Measurements from ENCODE around the gene ZNF416.

ZNF416 gene

DNA sequence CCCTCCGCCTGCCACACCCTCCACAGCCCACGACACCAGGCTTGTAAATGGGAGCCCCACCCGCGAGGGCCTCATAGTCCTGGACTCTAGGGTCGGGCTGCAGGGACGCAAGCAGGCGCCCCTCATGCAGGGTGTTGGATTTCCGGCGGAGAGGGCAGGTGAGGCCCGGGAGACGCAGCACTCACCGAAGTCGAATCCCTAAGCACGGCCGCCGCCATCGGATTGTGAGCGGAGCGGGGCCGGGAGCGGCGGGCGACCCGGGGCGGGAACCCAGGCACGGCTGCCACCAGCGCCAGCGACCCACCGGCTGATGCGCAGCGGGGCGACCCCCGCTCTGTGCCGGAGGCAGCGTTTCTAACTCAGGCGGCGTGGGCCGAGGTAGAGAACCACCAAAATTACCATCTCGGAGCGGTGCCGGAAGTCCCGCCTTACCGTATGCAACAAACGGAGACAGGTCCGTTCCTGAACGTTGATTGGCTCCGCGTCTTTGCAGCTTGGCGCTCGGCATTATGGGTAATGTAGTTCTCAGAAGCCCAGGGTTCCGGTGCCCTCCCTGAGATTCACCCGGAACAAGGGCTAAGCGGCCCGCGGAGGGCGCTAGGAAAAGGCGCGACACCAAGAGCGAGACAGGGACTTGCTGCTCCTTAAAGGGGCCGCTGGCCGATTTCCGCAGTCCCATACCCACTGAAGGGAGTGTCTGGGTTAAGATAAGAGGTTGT is at the start of gene ZNF416:
ZNF416 (minus strand) TSS at position 425 of the 719 bp plus-strand sequence; CDS start at position 218, 207 bp downstream.
- DNase-seq (ENCODE audit: low read depth in 2 of 2), result peak; percentile 78 to 89

DNA sequence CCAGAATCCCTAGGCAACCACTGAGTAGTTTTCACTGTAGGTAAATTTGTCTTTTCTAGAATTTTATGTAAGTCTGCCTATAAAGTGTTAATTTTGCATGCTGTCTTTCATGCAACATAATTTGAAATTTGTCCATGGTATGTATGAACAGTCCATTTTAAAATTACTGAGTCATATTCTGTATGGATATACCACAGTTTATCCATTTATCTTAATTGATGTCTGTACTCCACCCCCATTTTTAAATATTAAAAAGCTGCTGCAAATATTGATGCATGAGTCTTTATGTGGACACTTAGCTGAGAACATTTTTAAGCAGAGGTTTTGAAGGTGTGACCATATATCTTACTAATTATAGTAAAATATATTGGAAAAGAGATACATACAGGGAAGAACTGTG is 44.4 kb upstream of the ZNF416 start:
- DNase-seq (ENCODE audit: low read depth in 2 of 2), result no peak

DNA sequence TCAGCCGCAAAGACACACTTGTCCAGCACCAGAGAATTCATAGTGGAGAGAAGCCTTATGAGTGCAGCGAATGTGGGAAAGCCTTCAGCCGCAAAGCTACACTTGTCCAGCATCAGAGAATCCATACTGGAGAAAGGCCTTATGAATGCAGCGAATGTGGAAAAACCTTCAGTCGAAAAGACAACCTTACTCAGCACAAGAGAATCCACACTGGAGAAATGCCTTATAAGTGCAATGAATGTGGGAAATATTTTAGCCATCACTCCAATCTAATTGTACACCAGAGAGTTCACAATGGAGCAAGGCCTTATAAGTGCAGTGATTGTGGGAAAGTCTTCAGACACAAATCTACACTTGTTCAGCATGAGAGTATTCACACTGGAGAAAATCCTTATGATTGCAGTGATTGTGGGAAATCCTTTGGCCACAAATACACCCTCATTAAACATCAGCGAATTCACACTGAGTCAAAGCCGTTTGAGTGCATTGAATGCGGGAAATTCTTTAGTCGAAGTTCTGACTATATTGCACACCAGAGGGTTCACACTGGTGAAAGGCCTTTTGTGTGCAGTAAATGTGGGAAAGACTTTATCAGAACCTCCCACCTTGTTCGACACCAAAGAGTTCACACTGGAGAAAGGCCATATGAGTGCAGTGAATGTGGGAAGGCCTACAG is 42.1 kb upstream of the ZNF416 start:
- no peak for DNase-seq (ENCODE audit: low read depth in 2 of 2)

DNA sequence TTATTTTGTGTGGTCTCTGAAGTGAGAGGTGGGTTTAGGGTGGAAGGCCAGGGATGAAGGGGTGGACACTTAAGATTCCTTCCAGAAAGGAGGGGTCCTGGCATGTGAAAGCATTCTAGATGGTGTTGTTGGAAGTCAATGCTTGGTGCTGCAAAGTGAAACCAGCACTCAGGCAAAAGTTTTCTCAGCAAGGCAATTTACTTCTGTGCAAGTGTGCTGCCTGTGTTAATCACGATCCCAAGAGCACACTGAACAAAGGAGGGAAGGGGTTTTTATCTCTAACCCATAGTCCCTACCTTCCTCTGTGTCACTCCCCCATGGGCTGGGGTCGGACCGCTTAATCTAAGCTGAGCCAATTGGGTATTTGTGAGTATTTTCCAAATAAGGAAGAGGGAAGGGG is 36.6 kb upstream of the ZNF416 start:
- DNase-seq (ENCODE audit: low read depth in 2 of 2), result no peak

DNA sequence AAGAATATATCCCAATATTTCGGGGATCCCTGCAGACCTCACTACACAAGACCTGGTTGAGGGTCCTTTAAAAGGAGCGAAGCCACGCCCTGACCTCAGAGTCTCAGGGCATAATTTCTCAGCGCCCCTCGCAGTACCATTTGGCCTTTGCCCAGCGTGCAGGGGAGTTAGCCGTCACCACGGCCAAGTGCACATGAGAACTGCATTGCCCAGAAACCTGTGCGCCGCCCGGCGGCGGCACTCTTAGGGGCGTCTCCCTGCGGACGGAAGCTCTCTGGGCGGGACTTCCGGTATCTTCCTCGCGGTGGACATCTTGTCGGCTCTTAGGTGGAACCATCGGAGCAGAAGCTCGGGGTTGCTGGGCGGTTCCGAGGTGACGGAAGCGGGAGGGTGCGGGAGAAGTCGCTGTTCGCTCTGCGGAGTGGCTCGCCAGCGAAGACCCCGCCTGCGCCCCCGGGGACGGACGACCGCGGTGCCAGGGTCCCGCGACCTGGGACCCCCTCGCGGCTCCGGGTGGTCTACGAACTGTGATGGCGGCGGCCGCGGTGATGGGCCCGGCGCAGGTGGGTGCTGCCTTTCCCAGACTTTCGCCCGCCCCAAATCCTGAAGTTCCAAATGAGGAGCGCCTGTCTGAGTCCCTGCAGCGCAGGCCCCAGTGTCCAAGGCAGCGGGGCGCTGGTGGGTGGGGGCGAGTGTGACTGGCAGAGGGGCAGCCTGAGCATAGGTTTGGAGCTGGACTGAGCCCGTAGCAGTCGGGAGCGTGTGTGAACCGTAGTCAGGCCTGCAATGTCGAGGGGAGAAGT is 35.4 kb upstream of the ZNF416 start, which contains the start of gene ZNF134:
ZNF134 (plus strand) TSS at position 302 of the 803 bp plus-strand sequence. CDS start 5,227 bp downstream, outside the sequence.
- peak; percentile 68 to 79 for DNase-seq (ENCODE audit: low read depth in 2 of 2)

DNA sequence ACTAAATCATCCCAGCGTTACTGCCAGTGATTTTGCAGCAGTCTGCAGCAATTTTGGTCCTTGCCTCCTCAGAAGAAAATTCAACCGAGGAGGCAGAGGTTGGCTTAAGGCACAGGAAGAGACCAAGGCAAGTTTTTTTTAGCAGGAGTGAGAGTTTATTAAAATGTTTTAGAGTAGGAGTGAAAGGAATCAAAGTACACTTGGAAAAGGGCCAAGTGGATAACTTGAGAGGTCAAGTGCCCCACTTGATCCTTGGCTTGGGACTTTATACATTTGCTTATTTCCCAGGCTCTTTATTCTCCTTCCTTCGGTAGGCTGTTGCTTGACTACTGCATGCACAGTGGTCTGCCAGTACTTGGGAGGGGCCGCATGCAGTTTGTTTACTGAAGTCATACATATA is 32.4 kb upstream of the ZNF416 start:
- DNase-seq (ENCODE audit: low read depth in 2 of 2), result no peak

DNA sequence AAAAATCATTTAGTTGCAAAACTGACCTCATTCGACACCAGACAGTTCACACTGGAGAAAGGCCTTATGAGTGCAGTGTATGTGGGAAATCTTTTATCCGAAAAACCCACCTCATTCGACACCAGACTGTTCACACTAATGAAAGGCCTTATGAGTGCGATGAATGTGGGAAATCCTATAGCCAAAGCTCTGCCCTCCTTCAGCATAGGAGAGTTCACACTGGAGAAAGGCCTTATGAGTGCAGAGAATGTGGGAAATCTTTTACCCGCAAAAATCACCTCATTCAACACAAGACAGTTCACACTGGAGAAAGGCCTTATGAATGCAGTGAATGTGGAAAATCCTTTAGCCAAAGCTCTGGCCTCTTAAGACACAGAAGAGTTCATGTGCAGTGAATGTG is 28.2 kb upstream of the ZNF416 start:
- no peak for DNase-seq (ENCODE audit: low read depth in 2 of 2)

DNA sequence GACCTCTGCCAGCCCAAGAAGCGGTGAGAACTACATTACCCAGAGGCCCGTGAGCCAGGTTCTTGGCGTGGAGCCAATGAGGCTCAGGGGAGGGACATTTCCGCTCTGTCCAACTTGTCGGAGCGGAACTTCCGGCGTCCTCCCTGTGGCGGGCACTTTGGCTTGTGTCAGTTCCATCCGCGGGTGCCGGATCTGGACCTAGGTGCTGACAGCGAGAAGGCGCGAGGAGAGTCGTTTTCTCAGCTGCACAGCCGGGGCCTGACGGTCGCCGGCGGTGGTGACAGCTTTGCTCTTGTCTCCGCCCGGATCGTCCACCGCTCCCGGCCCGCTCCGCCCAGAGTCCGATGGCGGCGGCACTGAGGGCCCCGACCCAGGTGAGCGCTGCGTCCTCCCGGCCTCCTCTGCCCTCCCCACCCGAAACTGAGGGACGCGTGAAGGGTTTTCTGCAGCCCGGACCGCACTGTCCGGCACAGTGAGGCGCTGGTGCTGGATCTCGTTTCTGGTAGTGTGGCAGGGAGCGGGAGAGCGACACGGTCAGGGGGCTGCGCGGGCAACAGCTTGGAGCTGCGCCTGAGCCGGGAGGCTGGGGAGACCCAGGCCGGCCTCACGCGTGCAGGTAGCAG is 21.2 kb upstream of the ZNF416 start, which contains the start of gene ZNF530:
ZNF530 (plus strand) TSS at position 125 of the 623 bp plus-strand sequence. CDS start 4,461 bp downstream, outside the sequence.
- peak; percentile 59 to 75 for DNase-seq (ENCODE audit: low read depth in 2 of 2)

DNA sequence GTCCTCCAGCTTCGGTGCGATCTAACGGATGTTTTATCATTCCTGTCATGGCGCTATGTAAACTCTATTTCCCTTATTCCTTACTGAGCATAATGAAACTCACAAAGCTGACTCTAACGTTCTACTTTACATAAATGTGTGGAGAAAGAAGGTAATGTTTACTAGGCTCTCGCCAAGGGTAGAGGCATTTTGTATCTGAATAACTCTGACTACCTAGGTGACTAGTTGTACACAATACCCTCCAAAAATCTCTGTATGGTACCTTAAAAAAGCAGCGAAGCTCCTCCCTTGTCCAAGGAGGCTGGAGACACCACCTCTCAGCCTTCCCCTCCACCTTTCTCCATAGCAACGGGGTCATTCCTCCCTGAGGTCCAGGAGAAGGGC is 20.7 kb upstream of the ZNF416 start:
- DNase-seq (ENCODE audit: low read depth in 2 of 2), result no peak

DNA sequence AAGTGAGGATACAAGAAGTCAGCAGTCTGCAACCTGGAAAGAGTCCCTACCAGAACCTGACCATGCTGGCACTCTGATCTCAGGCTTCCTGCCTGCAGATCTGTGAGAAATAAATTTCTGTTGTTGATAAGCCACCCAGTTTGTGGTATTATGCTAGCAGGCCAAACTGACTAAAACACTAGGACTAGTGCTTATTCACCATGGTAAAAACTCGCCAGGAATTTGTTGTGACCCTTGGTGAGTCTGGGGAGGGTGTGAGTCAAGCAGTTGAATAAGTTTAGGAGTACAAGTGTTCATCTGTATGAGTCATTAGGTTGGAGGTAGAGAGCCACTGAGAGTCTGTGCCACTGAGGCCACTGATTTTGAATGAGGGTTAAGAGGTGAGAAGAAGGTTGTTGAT is 8.8 kb upstream of the ZNF416 start:
- no peak for DNase-seq (ENCODE audit: low read depth in 2 of 2)

DNA sequence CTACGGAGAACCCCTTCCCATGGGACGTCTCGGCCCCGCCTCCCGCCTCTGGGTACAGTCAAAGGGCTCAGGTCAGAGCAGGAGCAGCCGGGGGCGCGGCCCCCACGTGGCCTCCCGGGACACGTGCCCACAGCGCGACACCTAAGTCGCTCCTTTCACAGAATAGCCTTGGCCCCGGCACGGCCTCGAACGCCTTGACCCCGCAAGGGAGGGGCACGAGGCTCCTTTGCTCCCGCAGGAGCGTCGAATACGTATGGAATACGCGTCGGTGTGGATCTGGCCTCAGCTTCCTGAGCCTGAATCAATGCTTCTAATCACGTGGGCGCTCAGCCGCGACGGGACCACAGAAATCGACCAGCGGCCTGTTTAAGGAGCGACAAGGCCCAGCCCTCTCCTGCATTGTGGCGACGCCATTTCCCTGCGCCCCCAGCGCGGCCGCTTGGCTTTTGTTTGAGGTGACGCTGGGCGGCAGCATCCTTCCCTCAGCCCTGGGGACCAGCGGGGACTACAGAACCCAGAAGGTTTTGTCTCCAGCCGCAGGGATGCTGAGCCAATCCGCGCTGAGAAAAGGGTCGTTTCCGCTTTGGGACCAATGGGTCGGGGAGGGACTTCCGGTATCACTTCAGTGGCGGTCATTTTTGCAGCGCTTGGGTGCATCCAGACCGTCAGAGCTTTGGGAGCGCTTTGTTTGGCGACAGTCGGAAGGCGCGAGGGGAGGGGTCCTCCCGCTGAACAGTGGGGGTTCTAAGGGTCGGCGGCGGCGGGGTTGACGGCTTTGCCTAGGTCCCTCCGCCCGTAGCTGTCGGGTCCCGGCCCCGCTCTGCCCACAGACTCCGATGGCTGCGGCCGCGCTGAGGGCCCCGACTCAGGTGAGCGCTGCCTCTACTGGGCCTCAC is 5.1 kb upstream of the ZNF416 start, which contains the start of gene ZIK1:
ZIK1 (plus strand) TSS at position 625 of the 896 bp plus-strand sequence; CDS start at position 837, 212 bp downstream.
- peak; percentile 58 to 67 for DNase-seq (ENCODE audit: low read depth in 2 of 2)

DNA sequence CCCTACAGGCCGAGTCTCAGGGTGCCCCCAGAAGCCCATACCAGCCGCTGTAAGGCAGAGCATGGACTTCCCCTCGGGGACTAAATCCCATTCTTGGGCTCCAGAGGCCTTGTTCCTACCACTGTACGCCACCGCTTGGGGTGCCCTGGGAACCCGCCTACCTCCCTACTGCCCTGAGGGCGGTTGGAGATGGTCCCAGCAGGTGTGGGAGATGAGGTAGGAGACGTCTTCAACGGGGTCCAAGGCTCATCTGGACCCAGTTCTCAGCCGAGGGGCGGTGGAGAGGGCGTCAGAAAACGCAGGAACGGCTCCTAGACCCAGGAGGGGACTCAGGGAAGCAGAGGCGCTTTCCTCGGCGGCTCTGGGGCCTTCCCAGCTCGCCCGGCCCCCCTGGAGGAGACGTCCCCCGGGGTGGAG is 4.4 kb upstream of the ZNF416 start:
- DNase-seq (ENCODE audit: low read depth in 2 of 2), result no peak

DNA sequence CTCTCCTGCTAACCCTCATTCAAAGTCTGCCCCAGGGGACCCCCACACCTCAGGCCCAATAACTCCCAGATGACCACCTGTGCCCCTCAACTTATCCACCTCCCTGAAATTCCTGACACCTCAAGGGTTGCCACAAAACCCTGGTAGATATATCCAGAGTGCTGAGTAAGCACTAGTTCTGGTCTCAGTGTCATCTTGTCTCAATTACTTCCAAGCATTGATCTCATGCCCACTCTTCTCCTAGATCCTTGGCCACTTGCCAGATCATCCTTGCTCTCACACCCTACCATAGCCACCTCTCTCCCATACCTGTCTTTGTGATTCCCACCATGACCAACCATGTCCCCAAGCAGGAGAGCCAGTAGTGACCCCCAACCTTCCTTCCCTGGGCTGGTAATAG is 2.0 kb downstream of the ZNF416 start:
- no peak for DNase-seq (ENCODE audit: low read depth in 2 of 2)

DNA sequence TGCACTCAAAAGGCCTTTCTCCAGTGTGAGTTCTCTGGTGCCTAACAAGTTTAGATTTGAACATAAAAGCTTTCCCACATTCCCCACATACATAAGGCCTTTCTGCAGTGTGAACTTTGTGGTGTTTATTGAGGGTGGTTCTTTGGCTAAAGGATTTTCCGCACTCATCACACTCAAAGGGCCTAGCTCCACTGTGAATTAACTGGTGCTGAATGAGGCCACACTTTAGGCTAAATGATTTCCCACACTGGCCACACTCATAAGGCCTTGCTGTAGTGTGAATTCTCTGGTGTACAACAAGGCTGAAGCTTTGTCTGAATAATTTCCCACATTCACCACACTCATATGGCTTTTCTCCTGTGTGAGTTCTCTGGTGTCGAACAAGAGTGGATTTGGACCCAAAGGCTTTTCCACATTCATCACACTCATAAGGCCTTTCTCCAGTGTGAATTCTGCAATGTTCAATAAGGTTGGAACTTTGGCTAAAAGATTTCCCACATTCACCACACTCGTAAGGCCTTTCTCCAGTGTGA is 6.2 kb downstream of the ZNF416 start:
- DNase-seq (ENCODE audit: low read depth in 2 of 2), result no peak

DNA sequence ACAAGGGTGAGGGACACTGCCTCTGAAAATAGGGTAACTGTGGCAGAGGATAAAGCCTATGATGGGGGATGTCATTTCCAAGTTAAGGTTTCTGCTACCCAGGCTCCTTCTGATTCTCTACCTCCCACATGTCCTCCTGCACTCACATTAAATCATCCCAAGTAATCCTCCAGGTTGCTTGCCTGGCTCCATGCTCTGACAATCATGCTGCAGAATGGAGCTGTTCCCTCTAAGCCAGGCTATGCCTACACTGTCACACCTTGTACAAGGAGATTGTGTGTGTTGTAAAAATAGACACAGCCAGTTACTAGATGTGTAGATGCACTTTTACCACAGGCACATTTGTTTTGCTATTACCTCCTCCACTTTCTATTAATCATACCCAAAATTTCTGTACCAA is 8.0 kb downstream of the ZNF416 start:
- no peak for DNase-seq (ENCODE audit: low read depth in 2 of 2)

DNA sequence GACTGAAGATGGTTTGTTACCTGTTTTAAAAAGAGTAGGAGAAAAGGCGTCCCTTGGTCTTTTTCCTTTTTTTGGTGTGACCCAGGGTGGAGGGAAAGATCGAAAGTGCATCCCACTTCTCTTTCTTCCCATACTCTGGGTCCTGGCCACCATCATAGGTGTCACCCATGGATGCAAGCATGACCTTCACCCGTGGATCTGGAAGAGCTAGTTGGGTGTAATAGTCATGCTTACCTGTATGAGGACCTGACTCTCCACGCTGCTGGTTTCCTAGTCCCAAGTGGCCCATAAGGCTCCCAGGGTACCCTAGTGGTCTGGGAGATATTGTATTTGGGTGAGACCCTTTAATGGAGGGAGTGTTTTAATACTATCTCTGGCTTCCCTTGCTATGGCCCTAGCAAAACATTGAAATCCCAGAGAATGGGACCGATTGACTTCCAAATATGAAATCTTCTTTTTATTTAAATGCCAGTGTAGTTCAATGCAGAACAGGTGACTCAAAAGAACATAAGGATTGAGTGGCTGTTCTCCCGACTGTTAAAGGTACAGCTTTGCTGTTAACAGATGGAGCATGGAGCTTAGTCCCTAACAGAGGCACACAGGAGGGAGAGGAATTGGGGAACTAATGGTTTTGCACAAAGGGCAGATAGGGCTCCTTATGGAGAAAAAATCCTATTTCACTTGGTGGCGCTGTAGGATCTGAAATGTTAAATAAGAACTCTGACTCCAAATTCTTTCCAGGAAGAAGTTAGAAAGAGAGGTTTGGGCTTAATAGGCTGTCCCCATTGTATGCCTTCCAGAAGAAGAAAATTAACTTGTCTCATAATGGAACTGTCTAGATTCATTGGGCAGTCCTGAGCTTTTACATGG is 12.1 kb downstream of the ZNF416 start:
- DNase-seq (ENCODE audit: low read depth in 2 of 2), result no peak

DNA sequence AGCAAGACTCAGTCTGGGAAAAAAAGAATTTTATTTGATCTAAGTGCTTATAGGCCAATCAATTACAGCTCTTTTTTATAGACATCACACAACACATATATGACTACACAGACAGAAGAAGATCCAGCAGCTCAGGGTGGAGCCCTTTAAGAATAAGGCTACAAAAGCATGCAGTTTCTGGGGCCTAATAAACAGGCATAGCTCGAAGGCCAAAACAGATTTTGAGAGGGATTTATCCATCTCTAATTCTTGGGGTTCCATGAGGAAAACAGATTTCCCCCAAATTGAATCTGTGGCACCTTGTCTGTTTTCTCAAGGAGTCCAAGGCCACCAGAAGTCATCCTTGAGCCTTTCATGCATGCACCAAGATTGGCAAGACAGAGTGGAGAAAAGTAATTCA is 15.2 kb downstream of the ZNF416 start:
- no peak for DNase-seq (ENCODE audit: low read depth in 2 of 2)

DNA sequence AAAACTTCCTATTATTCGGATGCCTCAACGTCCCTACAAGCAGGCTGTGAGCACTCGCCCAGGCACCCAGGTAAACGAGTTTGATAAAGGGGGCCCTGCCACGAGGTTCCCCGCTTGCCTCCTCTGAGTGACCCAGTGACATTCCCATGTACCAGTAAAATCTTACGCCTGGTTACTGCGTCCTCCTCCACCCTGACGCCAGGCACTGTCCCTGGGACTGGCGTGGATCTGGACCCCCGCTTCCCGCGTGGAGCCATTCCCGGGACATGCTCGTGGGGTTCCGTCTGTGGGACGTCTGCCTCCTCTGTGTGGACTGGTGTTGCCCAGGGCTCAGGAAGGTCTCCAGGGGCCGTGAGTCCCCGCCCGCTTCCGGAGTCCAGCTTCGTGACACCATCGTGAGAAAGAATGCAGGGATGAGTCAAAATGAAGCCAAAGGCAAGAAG is 18.6 kb downstream of the ZNF416 start:
- DNase-seq (ENCODE audit: low read depth in 2 of 2), result no peak

DNA sequence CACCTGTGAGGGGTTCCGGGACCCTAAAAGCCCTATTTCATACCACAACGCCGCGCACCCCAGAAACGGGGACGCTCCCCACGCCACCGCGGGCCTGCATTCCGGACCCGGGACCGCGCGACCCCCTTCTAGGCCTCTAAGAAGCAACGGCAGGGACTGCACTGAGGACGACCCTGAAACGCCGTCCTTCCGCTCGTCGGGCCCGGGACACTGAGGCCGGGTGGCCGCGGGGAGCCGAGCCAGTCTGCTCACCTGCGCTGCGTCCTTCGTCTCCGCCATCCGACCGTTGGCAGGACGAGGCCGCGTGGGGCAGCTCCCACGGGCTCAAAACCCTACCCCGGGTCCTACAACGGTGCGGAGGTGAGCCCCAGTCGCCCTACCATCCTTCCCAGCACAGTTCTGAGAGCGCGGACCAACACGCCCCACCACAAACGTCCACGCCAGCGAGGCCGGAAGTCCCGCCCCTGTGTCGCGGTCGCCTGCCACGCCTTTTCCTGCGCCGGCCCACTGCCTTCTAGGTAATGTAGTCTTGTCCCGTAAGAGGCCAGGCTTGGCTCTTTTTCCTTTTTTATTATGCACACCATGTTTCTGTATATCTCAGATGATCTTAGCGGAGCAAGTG is 19.2 kb downstream of the ZNF416 start, which contains the start of gene ZNF550:
ZNF550 (minus strand) TSS at position 460 of the 622 bp plus-strand sequence; CDS start at position 279, 181 bp downstream.
- DNase-seq (ENCODE audit: low read depth in 2 of 2), result peak; percentile 64 to 78

All from stimulated activated CD4-positive, alpha-beta T cell treated with anti-CD3 and anti-CD28 coated beads, Interleukin-1b, Interleukin-23, amount 100 ng/mL, for 1 hour (primary cell).